Fibroblast of pulmonary artery (primary cell): ENCODE data around the gene INO80.

Experiments used
- DNase-seq: peaks from one replicate; pipeline ENCODE4 v3.0.0-alpha.2; 2010; ENCODE audit warnings: low read depth
- H3K4me3 ChIP-seq: replicated peaks from 2 replicates; pipeline ENCODE4 v1.5.1; 2011; ENCODE audit warnings: low read depth, mild to moderate bottlenecking, control low read depth, low read length, moderate library complexity
- TF ChIP-seq, protein P1 (sequence below): IDR thresholded peaks from 2 replicates; pipeline ENCODE4 v1.5.1; 2011; ENCODE audit warnings: mild to moderate bottlenecking, control low read depth, low read length, inconsistent platforms; ENCODE audit errors: missing control alignments

Gene INO80

DNA sequence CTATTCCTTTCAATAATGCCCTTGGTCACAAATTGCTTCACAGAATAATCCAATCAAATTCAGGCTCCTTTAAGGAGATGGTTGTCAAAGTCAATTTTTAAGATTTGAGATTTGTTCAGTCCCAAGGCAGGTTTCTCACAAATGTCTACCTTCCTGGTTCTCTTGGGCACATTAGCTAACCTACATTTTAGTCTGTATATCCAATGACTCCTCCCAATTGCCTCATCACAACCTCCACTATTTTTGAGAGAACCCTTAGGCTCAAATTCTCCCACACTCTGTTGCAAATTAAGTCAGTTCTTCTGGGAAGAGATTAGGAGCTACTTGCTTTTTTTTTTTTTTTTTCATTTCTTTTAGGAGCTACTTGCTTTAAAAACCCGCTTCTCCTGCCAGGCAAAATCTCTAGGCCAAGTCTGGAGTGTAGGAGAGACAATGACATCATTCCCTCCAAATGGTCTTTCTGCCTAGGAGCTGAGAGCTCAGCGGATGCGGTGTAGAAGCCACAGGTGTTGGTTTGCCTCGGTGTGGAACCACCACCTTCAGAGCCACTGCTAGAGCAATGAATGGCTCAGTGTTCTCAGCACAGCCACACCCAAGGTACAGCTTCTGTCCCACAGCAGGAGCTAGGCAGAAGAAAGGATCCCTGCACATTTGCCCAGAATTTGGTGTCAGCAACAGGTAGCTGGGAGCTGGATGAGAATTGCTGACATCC is 10.0 kb upstream of the INO80 start:
- no peak overlapping the region for H3K4me3 ChIP-seq
- no peak for DNase-seq
- TF ChIP-seq, protein P1, sequence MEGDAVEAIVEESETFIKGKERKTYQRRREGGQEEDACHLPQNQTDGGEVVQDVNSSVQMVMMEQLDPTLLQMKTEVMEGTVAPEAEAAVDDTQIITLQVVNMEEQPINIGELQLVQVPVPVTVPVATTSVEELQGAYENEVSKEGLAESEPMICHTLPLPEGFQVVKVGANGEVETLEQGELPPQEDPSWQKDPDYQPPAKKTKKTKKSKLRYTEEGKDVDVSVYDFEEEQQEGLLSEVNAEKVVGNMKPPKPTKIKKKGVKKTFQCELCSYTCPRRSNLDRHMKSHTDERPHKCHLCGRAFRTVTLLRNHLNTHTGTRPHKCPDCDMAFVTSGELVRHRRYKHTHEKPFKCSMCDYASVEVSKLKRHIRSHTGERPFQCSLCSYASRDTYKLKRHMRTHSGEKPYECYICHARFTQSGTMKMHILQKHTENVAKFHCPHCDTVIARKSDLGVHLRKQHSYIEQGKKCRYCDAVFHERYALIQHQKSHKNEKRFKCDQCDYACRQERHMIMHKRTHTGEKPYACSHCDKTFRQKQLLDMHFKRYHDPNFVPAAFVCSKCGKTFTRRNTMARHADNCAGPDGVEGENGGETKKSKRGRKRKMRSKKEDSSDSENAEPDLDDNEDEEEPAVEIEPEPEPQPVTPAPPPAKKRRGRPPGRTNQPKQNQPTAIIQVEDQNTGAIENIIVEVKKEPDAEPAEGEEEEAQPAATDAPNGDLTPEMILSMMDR, result no peak

DNA sequence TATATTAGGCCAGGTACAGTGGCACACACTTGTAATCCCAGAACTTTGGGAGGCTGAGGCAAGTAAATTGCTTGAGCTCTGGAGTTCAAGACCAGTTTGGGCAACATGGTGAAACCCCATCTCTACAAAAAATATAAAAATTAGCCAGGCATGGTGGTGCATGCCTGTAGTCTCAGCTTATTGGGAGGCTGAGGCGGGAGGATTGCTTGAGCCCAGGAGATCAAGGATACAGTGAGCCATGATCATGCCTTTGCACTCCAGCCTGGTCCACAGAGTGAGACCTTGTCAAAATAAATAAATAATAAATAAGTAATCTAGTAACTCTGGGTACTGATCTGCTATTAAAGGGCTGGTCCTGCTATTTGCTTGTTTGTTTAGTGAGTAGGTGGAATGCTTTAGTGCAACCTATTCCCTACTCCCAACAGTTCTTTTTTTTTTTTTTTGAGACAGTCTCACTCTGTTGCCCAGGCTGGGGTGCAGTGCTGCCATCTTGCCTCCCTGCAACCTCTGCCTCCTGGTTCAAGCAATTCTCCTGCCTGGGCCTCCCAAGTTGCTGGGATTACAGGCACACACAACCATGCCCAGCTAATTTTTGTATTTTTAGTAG is 9.1 kb upstream of the INO80 start:
- no peak overlapping the region for H3K4me3 ChIP-seq
- DNase-seq, result no peak
- TF ChIP-seq, protein P1, result no peak

DNA sequence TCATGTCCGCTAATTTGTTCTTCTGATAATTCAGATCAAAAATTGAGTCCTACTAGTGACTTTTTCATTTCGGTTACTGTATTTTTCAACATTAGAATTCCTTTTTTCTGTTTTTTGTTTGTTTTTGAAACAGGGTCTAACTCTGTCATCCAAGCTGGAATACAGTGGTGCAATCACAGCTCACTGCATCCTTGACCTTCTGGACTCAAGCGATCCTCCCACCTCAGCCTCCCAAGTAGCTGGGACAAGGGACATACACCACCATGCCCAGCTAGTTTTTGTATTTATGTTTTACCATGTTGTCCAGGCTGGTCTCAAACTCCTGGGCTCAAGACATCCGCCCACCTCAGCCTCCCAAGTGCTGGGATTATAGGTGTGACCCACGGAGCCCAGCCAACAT is 8.0 kb upstream of the INO80 start:
- TF ChIP-seq, protein P1, result no peak
- no peak overlapping the region for H3K4me3 ChIP-seq
- DNase-seq, result no peak

DNA sequence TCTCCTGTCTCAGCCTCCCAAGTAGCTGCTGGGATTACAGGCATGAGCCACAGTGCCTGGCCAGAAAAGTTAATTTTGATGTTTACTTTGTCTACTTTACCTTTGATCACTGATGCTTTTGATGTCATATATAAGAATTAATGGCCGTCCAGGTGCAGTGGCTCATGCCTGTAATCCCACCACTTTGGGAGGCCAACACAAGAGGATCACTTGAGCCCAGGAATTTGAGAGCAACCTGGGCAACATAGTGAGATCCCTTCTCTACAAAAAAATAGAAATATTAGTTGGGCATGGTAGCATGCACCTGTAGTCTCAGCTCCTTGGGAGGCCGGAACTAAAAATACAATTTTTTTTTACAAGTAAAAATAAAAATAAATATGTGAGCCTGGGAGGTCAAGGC is 6.8 kb upstream of the INO80 start:
- TF ChIP-seq, protein P1, result no peak
- no peak overlapping the region for H3K4me3 ChIP-seq
- no peak for DNase-seq

DNA sequence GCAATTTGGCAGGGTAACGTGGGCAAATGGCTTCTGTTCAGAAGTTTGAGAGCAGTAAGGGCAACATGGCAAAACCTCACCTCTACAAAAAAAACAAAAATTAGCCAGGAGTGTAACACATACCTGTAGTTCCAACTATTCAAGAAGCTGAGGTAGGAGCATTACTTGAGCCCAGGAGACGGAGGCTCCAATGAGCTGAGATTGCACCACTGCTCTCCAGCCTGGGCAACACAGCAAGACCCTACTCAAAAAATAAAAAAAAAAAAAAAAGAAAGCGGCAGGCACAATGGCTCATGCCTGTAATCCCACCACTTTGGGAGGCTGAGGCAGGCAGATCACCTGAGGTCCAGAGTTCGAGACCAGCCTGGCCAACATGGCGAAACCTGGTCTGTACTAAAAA is 5.9 kb upstream of the INO80 start:
- TF ChIP-seq, protein P1, result no peak
- no peak for DNase-seq
- no peak overlapping the region for H3K4me3 ChIP-seq

DNA sequence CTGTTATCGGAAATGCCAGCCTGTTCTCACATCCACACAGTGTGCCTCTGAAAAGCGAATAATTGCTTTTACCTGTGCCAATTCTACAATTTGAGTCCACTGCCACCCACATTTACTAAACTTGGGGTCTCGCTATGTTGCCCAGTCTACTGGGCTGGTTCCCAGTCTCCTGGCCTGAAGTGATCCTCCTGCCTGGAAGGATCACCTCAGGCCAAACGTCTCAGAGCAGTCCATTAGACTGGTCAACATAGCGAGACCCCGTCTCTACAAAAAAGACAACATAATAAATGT is 827 bp upstream of the INO80 start:
- H3K4me3 ChIP-seq, result peak overlapping the region; percentile 98
- TF ChIP-seq, protein P1, result no peak
- DNase-seq, result no peak

DNA sequence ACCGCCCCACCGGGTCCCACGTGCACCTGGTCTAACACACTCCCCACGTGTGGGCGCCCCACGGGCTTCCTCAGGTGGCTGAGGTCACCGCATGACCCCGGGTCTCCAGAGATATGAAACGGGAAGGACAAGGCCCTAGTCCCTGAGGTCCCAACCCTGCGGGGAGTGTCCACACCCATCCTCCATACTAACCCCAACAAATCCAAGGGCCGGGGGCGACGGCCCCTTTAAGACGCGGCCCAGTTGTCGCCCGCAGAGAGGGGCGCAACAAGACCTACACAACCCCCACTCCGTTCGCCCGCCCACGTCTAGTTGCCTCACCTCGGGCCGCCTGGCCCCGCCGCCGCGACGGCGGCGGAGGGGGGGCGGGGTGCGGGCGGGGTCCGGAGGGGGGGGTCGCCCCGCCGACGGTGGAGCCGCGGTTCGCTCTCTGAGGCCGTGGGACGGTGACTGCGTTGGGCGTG is 396 bp downstream of the INO80 start:
- H3K4me3 ChIP-seq, result peak overlapping the region; percentile 98
- TF ChIP-seq, protein P1, result no peak
- peak; percentile 61 for DNase-seq
